DMS153 (cell line): Measurements from ENCODE around the gene CXXC4.
A peak's percentile ranks its signal among the peaks of the same experiment; 100 is the strongest.

Experiments
- DNase-seq: peaks from one replicate; lab custom pipeline; 2025; lab: John Stamatoyannopoulos, UW

Gene CXXC4

DNA sequence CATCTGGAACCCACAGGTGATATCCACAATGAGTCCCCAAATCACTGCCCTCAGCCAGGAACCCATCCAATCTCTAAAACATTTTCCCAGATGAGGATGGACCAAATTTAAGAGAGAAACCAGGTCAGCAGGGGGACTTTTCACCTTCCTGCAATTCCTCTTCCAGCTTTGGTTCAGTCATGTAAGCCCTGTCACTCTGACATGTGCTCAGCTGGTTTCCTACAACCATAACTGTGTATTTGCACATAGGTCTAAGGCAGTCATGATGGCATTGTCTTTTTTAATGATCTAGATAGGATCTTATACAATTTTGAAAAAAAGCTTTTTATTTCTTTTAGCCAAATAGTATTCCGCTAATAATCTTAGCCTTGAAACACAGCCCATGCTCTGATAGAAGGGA lies 6.5 kb downstream of the CXXC4 start:
- DNase-seq = no peak

DNA sequence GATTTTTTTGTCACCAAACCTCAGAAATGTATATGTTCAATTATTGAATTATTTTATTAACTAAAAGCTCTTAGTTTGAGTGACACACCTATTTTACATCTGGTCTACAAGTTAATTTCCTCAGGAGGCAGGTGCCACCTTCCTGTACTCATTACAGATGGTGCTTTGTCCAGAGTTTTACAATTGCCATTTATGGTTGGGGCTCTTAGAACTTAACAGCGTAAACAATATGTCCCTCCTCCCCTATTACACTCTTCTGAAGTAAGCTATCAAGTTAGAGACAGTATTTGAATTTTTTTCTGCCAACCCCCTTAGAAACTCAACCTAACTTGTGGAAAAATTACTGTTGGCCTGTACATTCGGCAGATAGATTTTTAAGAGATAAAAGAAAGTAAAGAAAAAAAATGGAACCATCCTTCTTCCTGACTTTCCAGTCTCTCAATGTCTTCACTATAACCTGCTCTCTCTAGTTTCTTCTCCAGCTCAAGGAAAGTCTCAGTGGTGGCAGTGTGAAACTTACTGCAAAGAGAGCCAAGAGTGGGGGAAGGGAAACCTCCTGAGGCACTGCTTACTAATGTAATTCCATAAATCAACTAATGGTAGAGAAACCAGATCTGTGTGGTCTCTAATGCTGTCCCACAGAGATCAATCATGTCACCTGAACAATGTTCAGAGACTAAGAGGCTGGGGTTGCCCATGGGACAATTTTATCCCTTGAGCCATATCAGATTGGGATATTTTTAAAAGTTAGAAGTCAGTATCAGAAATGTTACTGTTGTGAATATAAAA lies 7.8 kb downstream of the CXXC4 start:
- DNase-seq = no peak

DNA sequence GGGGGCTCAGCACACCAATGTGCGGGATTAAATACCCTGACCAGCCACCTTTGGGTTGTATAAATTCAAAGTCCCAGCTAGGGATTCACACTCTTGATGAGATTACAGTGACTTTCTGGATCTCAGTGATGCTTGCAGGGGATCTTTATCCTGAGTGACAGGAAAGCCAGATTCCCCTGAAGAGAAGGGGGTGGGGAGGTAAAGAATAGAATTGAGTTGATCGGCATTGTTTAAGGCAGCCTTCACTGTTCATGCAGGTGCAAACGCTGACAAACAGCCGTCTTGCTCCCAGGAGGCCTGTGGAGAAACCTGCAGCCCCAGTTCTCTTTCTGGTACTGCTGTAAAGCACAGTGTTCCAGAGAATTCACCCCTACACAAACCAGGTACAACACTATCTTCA lies 19.0 kb downstream of the CXXC4 start:
- peak; percentile 31 for DNase-seq

DNA sequence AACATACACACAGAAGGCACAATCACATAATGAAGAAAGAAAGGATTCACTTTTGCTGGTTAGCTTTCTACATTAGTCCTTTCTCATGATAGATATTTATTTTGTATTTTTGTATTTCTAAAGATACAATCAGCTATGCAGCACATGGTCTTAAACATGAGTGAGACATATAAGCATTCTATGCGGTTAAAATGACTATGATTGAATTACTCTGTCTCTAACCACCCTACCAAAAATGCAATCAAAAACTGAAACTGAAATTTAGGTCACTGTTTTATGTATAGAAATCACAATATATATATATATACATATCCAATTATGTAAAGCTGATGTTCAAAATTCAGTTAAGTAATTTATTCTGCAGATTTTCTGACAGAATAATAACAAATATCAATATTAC lies 21.9 kb downstream of the CXXC4 start:
- DNase-seq = no peak

DNA sequence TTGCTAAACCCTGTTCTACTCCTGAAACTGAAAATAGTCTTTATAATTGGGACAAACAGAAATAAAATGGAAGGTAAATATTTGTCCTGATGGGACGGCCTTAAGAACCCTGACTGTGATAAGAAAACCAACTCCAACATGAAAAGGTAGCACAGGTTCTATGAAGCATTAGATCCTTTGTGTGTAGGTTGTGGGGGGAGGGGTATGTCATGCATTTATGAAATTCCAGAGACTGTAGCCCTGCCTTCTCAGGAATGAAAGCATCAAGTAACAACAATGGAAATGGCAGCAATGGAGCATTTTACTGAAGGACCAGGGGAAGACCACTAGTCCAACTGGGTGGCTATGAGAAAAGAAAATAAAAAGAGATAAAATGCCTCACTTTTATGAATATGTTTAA lies 23.9 kb downstream of the CXXC4 start:
- no peak for DNase-seq

DNA sequence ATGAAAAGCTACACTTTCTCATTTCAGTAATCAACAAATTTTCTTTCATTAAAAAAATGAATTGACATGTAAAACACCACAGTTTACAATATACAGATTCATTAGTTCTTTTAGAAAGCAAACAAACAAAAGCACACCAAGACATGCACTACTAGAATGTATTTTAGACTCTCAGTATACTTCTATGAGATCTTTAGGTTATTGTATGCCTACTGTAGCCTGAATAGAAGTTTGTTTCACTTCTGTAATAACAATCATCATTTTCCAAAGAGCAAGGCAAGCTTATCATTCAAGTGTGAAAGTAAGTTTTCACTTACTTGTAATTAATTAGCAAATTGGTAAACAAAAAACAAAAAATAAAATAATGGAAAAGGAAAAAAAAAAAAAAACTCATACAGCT lies 24.9 kb downstream of the CXXC4 start:
- DNase-seq = no peak

DNA sequence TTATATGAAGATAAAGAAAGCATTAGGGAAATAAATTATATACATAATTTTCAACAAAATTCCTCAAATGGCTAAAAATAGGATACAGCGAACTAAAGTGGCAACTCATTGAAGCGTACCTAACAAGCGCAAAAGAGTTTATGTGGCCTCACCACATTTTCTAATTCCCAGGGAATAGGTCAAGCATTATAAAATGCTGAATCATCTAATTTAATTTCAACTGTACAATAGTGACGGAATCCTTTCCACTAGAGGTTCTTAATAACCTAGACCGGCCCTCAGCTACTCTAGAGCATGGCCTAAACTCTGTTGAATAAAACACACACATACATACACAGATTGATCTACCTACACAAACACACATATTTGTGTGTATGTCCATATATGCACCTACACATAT lies 29.1 kb downstream of the CXXC4 start:
- no peak for DNase-seq

DNA sequence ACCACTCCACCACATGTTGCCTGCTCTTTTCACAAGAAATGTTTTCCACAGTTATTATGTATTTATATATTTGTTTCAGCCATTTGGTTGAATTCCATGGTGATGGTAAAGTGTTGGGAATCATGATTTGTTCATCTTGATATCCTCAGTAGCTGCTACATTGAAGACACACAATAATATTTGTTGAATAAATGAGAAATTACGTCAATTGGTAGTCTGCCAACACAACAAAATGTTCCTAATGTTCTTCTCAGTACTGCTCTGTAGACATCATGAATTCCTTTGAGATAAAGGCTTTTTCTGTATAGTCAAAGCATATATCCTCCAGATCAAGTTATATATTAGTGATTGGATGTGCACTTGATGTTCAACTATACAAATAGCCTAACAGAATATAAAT lies 29.5 kb downstream of the CXXC4 start:
- DNase-seq = no peak

DNA sequence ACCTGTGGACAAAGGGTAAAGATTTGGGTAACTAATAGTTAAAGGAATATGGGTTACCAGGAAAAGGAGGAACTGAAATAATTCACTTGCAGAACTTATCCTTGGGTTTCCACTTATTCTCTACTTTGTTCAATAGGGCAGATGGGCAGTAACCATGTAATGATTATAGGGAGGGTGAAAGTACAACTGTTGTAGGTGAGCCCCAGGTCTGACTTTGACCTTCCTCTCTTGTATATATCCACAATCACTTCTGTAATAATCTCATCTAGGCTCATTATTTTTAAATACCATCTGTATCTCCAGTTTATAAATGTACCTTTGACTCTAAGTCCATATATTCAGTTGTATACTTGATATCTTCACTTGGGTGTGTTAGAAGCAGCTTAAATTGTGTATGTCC lies 32.1 kb downstream of the CXXC4 start:
- DNase-seq = no peak

DNA sequence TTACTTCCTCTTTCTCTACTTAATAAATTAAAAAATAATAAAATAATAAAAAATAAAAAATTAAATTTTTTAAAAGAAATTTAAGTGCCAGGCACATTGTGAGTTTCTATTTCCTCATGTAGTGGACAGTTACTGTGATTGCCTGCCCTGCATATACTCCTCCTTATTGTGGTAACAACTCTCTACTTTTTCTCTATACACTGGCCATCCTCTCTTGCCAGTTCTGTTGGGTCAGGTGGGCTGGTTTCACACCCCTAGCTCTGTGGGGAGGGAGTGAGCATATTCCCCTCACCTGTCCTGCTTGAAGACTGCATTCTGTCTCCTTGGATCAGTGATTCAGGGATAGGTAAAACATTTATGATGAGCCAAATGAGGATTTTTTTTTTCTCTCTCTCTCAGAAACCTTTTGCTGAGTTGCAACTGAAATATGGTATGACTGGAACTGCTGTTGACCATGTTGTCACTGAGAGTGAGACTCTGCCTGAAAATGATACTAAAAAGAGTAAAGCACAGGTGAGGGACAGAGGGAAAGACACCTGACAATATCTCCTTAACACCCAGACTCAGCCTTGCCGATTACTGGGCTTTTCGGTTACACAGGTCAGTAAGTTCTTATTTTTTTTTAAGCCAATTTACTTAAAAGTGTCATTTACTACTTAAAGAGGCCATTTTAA lies 37.2 kb downstream of the CXXC4 start:
- DNase-seq = no peak

DNA sequence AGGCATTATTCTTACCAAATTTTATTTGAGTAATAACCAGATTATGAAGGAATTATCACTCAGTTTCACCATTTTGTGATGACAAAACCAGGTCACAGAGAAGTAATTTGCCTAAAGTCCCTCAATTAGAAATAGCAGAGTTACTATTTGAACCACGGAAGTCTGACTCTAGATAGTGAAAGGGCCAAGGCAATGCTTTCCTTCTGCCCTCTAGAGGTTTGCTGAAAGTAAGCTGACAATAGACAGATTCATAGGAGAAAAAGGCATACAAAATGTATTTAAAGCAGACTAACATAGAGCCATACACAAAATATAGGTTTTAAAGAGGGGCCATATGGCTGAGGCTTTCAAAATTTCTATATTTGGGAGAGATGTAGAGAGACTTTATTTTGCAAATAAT lies 43.1 kb downstream of the CXXC4 start:
- peak; percentile 38 for DNase-seq

DNA sequence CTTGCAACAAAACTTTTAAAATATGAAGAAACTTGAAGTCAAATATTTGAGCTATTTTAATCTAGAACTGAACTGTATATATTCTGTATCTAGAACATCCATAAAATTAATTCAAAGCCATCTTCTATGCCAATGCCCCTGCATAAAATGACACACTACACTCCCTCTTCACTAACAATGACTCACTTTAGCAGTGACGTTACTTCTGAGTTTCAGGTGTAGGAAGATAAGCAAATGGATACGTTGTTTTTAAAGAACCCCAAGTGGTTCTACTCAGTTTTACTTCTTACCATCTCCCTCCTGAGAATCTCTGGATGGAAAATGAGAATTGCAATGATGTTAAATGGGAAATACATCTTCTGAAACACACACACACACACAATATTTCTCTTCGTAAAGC lies 45.2 kb downstream of the CXXC4 start:
- DNase-seq = no peak

DNA sequence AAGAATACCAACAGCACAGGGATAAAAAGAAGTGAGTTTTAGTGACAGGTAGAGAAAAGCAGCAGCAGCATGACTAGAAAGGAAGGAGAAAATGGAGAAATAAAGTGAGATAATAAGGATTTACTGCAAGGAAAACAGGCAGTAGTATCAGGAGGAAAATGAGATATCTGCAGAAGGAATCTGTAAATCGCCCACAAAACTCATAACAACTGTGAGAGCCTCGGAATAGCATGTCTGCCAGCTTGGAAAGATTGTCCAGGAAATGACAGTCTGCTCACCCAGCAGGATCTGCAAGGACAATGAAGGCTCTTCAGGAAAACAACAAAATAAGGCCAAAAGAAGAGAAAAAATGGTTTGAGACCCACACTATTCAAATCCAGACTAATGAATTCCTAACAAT lies 47.4 kb downstream of the CXXC4 start:
- DNase-seq = no peak

DNA sequence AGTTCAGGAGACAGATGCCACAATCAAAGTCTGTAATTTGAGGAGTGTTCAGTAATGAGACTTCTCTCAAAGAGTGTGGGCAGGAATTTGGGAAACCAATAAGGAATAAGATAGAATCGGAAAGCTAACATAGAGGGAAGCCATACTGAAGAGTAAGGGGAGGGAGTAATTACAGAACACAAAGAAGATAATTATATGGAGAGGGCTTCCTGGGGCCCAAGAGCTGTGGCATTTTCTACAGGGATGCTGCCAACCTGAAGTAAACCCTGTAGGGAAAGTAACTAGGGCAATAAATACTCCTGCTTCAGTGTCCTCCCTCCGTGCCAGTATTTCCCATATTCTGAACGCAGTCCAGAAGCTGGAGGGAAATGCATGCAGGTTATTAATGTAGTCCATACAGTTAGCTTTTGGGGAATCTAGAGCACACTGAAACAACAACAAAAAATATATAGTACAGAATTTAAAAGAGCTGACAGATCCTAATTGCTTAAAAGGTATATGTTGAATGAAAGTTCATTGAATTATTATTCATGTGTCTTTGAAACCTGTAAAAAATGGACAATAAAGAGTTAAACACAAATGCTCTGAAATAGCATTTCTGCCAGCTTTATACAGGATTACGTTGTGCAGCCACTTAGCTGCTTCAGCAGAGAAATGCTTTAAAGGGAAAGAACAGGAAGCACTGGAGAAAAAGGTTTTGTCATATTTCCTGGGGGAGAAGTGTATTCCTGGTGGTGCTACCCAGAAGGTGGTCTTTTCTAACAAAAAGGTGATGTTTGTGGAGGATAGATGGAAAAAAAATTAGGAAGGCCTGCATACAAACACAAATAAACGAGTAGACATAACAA lies 48.0 kb downstream of the CXXC4 start:
- no peak for DNase-seq

DNA sequence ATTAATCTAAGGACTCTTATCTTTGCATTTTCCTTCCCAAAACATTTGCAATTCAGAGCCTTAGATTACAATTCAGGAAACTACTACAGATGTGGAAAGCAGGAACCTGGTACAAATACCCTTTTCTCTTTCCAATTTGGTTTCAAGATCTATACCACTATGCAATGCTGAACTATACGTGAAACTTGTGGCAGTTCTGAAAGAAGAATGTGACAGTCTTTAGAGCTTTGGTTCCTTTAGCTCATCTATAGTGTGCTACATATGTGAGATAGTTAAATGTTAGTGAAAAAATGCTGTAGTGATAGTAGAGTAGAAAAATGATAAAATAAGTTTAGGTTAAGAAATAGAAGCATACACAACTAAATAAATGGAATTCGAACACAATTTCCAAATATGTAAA lies 50.0 kb downstream of the CXXC4 start:
- DNase-seq = no peak

DNA sequence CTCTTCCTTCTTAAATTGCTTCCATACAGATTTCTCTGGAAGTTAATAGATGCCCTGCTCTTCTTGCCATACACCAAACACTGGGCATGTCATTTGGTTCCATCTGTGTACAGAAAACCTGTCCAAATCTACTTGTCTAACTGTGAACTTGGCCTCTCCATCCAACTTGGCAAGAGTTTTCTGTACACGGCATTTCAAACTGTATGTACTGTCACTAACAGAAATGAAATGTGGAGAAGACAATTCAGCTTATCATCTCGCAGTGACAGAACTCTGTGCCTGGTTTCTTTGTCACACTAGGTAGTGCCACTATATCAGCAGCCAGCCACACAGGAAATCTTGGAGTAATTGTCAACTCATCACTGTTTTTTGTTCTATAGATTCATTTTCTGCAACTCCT lies 58.2 kb downstream of the CXXC4 start:
- no peak for DNase-seq

DNA sequence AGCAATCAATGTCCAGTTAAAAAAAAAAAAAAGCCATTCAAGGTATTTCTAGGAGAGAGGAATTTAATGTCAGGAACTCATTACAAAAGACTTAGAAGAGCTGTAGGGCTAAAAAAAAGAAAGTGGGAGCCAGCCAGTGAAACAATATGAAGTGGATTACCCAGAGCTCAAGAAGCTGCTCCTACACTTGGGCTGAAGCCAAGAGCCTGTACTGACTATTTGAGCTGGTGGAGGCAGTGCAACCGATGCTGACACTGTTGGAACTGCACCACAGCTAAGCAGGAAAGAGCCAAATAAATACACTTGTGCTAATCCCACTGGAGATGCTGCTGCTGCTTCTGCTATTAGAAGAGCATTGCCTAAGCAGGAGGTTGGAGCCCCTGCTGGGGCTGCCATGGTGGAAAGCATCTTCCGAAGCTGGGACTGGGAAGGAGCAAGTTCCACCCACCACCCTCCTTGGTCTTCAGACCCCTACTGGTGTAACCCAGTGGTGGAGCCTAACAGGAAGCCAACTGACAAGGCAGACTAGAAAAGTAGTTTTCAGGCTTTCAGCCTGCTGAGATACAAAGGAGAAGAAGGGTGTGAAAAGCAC lies 65.4 kb downstream of the CXXC4 start:
- DNase-seq = no peak

DNA sequence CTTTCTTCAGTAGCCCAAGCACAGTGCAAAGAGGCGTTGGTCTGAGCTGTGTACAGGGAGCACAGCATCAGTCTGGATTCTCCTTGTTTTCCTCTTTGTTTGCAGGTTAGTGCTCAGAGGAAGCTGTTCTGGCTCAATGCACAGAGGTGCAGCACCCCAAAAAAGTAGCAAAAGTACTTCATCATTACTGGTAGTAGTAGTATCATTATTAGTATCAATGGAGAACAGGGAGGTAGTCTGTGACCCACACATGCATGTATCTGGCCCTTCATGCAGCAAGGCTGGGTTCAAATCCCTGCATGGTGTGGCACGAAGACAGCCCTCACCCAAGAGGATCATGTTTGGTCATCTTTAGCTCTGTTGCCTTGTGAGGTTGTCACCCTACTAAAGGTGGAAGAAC lies 68.7 kb downstream of the CXXC4 start:
- DNase-seq = no peak

DNA sequence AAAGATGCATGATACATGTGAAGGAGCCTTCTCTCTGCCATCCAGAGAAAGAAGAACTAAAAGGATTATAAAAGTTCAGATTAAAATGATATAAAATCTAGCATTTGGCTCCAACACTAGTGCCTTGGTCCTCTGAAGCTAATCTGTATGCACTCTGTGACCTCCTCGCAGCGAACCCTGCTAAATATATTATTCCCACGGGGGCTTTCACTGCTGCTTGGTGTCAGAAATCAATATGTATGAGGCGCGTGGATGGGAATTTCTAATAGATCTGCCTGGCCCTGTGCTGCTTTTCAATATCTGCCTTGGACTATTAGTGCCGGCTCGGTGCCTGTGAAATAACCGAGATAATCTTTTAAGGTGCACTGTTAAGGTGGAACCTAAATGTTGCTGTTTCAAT lies 69.7 kb downstream of the CXXC4 start:
- DNase-seq = no peak

DNA sequence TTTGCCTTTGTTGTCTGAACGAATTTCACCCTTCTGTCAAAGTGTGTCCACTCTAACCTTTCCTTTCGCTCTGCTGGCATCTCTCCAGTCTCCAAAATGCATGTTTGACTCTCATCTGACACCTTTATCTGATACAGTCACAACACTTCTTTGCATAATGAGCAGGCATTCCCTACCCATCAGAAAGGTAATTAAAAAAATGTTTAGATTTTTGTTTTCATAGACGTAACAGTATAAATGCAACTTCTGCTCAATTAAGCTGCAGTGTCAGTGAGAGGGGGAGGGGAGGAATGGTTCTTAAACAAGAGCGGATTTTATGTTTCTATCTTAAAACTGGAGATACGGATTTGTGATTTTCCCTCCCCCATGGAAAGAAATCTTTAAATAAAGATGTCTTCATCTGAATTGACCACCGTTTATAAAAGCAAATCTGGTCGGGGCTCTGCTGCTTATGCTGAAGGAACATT lies 70.2 kb downstream of the CXXC4 start:
- DNase-seq = no peak

DNA sequence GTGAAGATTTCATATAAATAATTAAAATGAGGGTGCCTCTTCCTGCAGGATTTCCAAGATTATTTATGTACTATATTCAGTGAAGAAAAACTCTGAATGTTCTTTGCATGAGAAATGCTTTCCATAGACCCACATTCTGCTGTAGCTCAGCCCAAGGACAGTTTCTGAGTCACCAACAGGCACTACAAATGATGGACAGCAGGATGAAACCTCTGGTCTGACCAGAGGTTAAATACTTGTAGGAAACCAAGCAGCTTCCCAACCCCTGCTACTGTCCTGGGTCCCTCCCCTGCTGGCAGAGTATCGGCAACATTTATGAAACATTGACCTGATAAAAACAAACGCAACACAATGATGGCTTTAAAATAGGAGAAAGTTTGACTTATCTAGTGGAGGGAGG lies 73.1 kb downstream of the CXXC4 start:
- DNase-seq = no peak

DNA sequence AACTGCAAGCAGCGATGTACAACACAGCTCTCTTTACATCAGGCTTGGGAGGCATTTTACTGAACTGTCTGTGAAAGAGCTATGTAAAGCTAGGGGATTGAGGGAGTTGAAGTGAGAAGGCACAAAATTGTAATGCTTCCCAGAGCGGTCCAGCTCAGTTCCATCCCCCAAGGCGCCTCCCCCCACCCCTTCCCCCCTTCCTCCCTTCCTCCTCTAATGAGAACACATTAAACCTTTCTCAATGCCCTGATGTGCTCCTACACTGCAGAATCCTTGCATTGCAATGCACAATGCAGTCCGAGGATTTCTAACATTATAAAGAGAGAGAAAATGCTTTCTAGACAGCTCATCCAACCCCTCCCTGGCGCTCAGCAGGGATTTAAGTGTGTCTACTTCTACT lies 73.9 kb downstream of the CXXC4 start:
- DNase-seq = no peak
